ENCODE data around the gene EPS15. TPM values are rescaled to one million over a fixed set of nuclear protein-coding genes. Genes with fewer than 3 reads are reported as not detected.
A peak's percentile ranks its signal among the peaks of the same experiment; 100 is the strongest.

The EPS15 gene
- total and polyA plus RNA-seq, 2 of the 13 experiments (the other 11 are each of a cell fraction or from before 2014, with no cell fraction given) = 14.3 to 19.3 TPM

- H3K4me3 ChIP-seq (replicated peaks in 1 of 3; ENCODE audit: insufficient read depth in 1 of 3, low read depth in 2 of 3, low read length in 3 of 3) = no peak overlapping the region
- intact Hi-C loops (cut with micrococcal nuclease; ENCODE audit: unreplicated experiment) (no loop called here), in situ Hi-C loops (cut with HindIII; ENCODE audit: extremely low pct_ligation_motif_present, low pct_unique_long_range_greater_than_20kb) (no loop called here)
- no peak overlapping the region for H3K9ac ChIP-seq (ENCODE audit: insufficient read depth, low read depth, low read length)
- peaks cover 5 to 34% of the 10 kb centered on the region in 2 experiments; a peak in 4 of 5 replicates for H3K27me3 ChIP-seq (ENCODE audit: control insufficient read depth in 1 of 2, insufficient read depth in 2 of 2, low read length in 2 of 2)
- H3K4me1 ChIP-seq (ENCODE audit: insufficient read depth, low read length) = peaks cover 13% of the 10 kb centered on the region
- no peak for DNase-seq (ENCODE audit: low spot score)
- TF ChIP-seq ZNF121 (CRISPR knock-in tag; IDR thresholded peaks at IDR 0.05) = peak; percentile 33; the same call in 1 of the 2 replicates
- no peak for TF ChIP-seq ARHGAP35 (CRISPR knock-in tag; IDR thresholded peaks at IDR 0.05; ENCODE audit: borderline replicate concordance)
- TF ChIP-seq ZMYM4 (CRISPR knock-in tag; IDR thresholded peaks at IDR 0.05) = no peak
- no peaks in the 10 kb centered on the region for H3K79me2 ChIP-seq (ENCODE audit: insufficient read depth, low read length)
- POLR2A ChIA-PET = no interaction called here
- no TSS peak for BruUV-seq (replicated peaks)
- CTCF ChIA-PET (ENCODE audit: low intra/inter-chr PET ratio, low total read pairs) = no interaction called here
- H3K27ac ChIP-seq (ENCODE audit: extremely low read length, insufficient read depth, low read length) = no peak overlapping the region
- ATAC-seq = no peak
- no peak overlapping the region for H2AFZ ChIP-seq (ENCODE audit: low read length)
- FAIRE-seq = no peak
- H3K4me2 ChIP-seq (ENCODE audit: low read depth, low read length) = no peak overlapping the region
- H4K20me1 ChIP-seq (ENCODE audit: insufficient read depth, low read length) = no peaks in the 10 kb centered on the region
- WGBS (ENCODE audit: low lambda C conversion rate) = 47% methylated on average over 3 of the region's 3 CpGs
- no peaks in the 10 kb centered on the region for H3K9me3 ChIP-seq (ENCODE audit: low read length)
- no peaks in the 10 kb centered on the region for H3K36me3 ChIP-seq (replicated peaks in 1 of 2; ENCODE audit: control insufficient read depth in 1 of 2, insufficient read depth in 2 of 2, low read length in 2 of 2)
Measured at GRCh38 chr1:51343624-51344023, 175.4 kb downstream of the EPS15 start.

GRCh38 chr1:51342591-51343206 lies 176.4 kb downstream of the EPS15 start:
- Histone ChIP-seq H3K36me3 (replicated peaks in 1 of 2; ENCODE audit: control insufficient read depth in 1 of 2, insufficient read depth in 2 of 2, low read length in 2 of 2) (no peaks in the 10 kb centered on the region), H3K4me2 (ENCODE audit: low read depth, low read length) (no peak overlapping the region), H3K9me3 (ENCODE audit: low read length) (no peaks in the 10 kb centered on the region), H3K4me1 (ENCODE audit: insufficient read depth, low read length) (peaks cover 13% of the 10 kb centered on the region), H3K79me2 (ENCODE audit: insufficient read depth, low read length) (no peaks in the 10 kb centered on the region), H2AFZ (ENCODE audit: low read length) (no peak overlapping the region), H3K27me3 (ENCODE audit: control insufficient read depth in 1 of 2, insufficient read depth in 2 of 2, low read length in 2 of 2) (peaks cover 5 to 34% of the 10 kb centered on the region in 2 experiments; a peak in 4 of 5 replicates), H3K4me3 (replicated peaks in 1 of 3; ENCODE audit: insufficient read depth in 1 of 3, low read depth in 2 of 3, low read length in 3 of 3) (no peak overlapping the region), H3K9ac (ENCODE audit: insufficient read depth, low read depth, low read length) (no peak overlapping the region), H4K20me1 (ENCODE audit: insufficient read depth, low read length) (no peaks in the 10 kb centered on the region), H3K27ac (ENCODE audit: extremely low read length, insufficient read depth, low read length) (no peak overlapping the region)
- WGBS (ENCODE audit: low lambda C conversion rate) = 53% methylated on average over 9 of the region's 9 CpGs
- BruUV-seq (replicated peaks) = no TSS peak
- no peak for TF ChIP-seq ZZZ3 (CRISPR knock-in tag; IDR thresholded peaks at IDR 0.05; ENCODE audit: borderline replicate concordance)
- TF ChIP-seq CHD4 (IDR thresholded peaks at IDR 0.05; ENCODE audit: borderline replicate concordance, low read length) = no peak
- no peak for TF ChIP-seq XBP1 (CRISPR knock-in tag; IDR thresholded peaks at IDR 0.05)
- no peak for TF ChIP-seq ZNF558 (CRISPR knock-in tag; IDR thresholded peaks at IDR 0.05; ENCODE audit: borderline replicate concordance)
- no peak for TF ChIP-seq HHEX (CRISPR knock-in tag; IDR thresholded peaks at IDR 0.05)
- no peak for TF ChIP-seq ZNF562 (CRISPR knock-in tag; IDR thresholded peaks at IDR 0.05; ENCODE audit: borderline replicate concordance)
- in situ Hi-C loops (cut with HindIII; ENCODE audit: extremely low pct_ligation_motif_present, low pct_unique_long_range_greater_than_20kb) (no loop called here), intact Hi-C loops (cut with micrococcal nuclease; ENCODE audit: unreplicated experiment) (no loop called here)
- DNase-seq (ENCODE audit: low spot score) (no peak), FAIRE-seq (no peak), ATAC-seq (no peak)
- CTCF ChIA-PET (ENCODE audit: low intra/inter-chr PET ratio, low total read pairs) = no interaction called here
- POLR2A ChIA-PET = no interaction called here
